Stimulated activated CD8-positive, alpha-beta memory T cell treated with anti-CD3 and anti-CD28 coated beads, Interleukin-12 subunit alpha, Interleukin-12 subunit beta, amount 100 ng/mL, for 24 hours (primary cell): Measurements from ENCODE around the gene SNAP23.
"Not testable (repeated sequence)": the region's sequence is repeated elsewhere in the genome, so short reads cannot be mapped to it uniquely, and the experiment has no call there.

Experiments used
- DNase-seq: peaks from one replicate; pipeline ENCODE4 v3.0.0-alpha.2; 2020; ENCODE audit errors: extremely low read depth

Gene SNAP23

DNA sequence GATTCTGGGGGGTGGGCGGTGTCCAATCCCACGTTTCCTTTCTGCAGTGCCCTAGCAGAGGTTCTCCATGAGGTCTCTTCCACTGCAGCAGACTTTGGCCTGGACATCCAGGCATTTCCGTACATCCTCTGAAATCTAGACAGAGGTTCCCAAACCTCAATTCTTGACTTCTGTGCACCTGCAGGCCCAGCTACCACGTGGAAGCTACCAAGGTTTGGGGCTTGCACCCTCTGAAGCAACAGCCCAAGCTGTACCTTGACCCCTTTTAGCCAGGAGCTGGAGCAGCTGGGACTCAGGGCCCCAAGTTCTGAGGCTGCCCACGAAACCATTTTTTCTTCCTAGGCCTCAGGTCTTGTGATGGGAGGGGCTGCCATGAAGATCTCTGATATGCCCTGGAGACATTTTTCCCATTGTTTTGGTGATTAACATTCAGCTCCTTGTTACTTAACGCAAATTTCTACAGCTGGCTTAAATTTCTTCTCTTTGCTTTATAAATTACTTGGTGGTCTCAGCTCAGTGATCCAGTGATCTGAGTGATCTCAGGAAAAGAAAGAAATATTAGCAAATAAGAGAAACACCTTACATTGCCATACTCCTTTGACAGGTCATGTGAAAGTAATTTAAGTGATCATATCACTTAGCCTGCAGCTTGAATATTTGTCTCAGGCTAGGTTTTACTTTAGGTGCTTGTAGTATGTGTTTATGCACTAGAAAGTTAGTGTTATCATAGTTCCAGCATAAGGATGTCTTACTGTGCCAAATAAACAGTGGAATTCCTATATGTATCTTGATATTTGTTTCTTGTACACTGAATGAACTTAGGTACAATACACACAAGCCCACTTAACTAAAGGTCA is 3.0 kb downstream of the SNAP23 start:
- no peak for DNase-seq

DNA sequence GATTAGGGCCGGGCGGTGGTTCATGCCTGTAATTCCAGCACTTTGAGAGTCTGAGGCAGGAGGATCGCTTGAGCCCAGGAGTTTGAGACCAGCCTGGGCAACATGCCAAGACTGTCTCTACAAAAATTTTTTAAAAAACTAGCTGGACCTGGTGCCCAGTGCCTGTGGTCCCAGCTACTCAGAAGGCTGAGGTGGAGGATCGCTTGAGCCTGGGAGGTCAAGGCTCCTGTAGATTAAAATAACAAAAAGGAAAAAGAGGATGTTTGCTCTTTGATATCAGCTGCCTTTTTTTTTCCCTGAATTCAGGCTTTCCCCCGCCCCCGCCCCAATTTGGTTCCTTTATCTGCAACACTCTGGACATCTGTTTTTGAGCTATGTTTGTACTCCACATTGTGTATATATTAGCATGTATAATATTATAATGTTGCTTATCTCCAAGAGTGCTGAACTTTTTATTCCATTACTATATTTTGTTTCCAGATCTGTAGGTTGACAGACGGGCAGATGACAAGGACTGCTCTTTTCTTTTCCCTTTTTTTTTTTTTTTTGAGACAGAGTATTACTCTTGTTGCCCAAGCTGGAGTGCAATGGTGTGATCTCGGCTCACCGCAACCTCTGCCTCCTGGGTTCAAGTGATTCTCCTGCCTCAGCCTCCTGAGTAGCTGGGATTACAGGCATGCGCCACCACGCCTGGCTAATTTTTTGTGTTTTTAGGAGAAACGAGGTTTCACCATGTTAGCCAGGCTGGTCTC is 4.6 kb downstream of the SNAP23 start:
- DNase-seq = no peak

DNA sequence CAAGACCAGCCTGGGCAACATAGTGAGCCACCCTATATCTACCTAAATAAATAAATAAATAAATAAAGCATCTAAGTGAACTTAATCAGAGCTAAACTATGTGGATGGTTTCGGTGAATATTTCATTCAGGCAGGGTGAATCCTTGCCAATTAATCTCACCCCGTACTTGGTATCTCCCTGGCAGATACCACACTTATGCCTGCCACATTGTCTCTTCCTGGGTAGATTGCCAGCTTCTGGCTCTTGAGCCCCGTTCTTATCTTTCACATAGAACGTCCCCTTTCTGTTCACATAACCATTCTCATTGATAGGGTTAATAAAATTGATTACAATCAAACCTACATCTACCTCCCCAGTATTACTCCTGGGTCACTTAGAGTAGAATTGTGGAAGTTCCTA is 7.0 kb downstream of the SNAP23 start:
- DNase-seq = no peak

DNA sequence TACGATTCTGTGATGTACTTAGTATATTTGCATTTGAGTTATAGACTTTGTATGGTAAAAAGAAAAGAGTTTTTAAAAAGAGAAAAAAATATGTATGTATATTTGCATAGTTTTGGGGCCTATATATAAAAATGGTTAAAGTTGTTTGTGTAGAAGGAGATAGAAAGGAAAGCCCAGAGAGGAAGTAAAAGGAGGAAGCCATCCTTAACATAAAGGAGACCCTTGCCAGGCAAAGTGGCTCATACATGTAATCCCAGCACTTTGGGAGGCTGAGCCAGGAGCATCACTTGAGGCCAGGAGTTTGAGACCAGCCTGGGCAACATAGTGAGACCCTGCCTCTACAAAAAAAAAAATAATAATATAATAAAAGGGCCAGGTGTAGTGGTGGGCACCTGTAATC is 8.4 kb downstream of the SNAP23 start:
- no peak for DNase-seq

DNA sequence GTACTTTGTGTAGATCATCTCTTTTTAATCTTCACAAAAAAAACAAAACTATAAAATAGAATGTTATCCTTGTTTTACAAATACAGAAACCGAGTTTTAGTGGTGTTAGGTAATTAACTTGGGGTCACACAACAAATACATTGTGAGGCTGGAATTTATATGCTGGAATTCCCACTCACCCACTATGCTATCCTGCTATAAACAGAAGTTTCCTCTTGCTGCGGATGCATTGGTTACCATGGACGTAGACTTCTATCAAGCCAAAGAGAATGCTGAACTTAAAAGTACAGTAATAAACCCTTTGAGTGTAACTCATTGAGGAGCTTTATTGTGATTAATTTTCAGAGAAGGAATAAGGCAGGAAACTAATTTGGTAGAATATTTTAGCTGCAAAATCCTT is 9.2 kb downstream of the SNAP23 start:
- DNase-seq = no peak

DNA sequence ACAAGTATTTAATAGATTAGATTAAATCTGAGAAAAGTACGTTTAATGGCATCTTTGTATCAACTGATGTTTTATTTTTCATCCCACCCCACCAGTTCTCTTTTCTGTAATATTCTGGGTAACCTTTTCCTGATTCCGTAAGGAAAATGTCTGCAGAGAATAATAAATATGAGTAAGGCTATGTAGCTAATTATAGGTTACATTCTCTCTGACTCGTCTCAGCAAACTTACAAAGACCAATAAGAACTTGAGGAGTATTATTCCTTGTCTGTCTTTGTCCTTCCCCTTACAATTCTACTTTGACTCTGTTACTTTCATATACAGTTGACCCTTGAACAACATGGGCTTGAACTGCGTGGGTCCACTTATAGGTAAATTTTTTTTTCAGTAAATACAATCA is 12.1 kb downstream of the SNAP23 start:
- no peak for DNase-seq

DNA sequence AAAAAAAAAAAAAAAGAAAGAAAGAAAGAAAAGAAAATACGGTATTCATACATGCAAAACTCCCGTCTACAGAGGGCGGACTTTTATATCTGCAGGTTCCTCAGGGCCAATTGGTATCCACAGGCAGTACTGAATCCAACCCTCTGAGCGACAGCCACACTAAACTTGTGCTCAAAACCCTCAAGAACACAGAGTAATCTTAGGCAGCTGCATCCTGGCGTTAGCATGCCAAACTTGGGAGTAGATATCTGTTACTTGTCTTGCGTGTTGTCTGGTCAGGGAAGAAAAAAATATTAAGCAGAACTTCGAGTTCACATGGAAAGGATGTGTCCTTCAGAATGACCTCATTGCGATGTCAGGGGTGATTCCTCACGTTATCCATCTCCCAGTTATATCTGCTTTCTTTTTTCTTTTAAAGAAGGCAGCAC is 12.8 kb downstream of the SNAP23 start:
- no peak for DNase-seq

DNA sequence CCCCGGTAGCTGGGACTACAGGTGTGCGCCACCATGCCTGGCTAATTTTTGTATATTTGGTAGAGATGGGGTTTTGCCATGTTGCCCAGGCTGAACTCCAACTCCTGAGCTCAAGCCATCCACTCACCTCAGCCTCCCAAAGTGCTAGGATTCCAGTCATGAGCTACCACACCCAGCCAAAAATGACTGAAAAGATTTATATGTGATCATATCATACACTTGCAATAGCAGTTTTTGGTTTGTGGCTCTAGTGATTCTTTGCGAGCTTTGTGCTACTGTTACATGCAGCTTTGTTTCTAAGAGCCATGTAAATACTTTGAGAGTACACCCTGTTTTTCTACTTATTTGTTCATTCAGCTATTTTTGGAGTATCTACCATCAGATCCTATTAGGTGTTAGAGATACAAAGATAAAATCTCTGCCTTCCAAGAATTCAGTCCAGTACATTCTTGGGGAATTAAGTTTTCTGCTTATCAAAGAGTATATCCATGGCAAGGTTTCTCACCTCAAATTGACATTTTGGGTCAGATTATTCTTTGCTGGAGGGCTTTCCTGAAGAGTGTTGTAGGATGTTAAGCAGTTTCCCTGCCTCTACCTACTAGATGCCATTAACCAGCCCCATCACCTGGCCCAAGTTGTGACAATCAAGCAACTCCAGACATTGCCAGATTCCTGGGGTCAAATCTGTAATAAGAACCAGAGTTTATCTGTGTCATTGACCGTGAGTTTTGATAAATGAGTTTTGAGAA is 15.0 kb downstream of the SNAP23 start:
- DNase-seq = no peak

DNA sequence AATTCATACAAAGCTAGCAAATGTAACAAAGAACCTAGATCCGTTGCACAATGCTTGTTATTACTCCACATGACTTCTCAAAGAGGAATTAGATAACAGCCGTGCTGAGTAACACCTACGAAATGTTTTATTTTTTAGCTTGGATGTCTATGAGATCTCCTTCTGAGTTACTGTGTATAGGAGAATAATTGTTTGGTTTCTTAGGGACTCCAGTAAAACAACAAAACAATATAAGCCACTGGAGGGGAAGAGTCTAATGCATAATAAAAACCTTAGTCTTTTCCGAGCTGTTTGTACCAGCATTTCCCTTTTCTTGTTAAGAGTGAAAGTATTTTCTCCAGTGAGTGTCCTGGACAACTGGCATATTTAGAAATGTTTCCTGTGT is 15.6 kb downstream of the SNAP23 start:
- no peak for DNase-seq

DNA sequence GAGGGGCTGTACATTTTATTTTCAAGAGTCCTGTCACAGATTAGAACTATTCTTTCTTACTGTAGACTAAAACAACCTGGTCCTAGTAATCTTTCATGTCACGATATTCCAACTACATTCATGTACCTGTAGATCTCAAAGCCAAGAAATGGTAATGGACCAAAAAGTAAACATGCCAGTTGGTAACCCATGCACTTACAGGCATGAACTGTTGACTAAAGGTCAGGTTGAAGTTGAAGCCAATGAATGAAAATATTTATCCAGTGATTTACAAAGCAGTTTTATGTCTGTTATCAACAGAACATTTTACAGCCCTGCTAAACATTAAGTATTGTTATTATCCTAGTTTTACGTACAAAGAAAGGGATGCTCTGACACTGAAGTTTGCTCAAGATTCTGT is 27.9 kb downstream of the SNAP23 start:
- DNase-seq = no peak

DNA sequence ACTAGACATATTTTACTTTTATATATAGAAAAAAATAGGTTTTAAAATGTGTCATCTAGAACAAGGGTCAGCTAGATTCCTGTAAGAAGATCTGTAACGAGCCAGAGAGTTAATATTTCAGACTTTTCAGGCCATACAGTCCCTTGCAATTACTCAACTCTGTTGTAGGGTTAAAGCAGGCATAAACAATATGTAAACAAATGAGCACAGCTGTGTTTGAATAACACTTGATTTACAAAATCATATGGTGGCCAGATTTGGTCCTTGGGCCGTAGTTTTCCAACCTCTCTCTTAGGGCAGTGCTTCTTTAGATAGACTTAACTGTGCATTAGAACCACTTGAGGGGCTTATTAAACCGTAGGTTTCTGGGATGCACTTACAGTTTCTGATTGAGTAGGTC is 33.5 kb downstream of the SNAP23 start:
- no peak for DNase-seq

DNA sequence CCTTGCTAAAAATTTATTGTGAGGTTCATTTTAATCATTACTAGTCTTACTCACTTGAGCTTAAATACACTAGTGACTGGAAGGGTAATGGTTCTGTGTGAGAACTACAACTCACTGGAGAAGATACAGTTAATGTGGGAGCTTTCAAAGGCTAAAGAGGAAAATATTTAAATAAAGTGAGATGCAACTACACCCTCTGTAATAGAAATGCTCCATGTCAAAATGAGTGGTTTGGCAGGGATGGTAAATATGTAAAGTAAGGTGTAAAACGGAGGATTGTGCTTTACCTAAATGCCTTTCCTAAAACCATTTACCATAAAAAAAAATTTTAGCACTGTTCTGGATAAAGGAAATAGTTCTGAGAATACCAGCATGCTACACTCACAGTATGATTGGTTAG is 37.8 kb downstream of the SNAP23 start:
- no peak for DNase-seq

DNA sequence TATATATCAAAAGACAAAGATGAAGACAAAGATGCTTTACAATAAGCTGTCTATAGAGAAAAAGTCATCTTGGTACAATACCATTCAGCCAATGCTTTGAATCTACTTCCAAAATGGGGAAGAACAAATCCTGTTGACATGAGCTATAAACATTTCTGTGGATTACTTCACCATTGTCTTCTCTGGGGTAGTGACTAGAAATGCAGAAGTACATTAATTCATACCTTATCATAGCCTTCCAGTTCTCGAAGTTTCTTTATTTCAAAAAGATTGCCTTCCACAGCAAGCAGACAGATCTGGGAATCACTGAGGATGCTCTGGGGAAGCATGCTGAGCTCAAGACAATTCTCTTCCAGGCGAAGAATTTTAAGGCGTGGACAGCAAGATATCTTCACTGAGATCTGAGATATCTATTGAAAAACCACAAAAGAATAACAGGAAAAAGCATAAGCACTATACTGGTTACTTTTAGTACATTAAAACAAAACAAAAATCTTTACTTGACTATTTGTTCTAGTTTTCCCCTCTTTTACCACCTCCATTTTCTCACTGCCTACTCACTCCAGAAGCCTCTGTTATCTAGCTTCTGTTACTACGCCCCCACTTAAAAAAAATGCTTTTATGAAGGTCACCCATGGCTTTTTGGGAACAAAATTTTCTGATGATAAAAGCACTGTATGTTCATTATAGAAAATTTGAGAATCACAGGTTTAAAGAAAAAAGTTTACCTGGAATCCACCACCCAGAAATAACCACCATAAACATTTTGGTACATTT is 49.6 kb downstream of the SNAP23 start:
- no peak for DNase-seq

DNA sequence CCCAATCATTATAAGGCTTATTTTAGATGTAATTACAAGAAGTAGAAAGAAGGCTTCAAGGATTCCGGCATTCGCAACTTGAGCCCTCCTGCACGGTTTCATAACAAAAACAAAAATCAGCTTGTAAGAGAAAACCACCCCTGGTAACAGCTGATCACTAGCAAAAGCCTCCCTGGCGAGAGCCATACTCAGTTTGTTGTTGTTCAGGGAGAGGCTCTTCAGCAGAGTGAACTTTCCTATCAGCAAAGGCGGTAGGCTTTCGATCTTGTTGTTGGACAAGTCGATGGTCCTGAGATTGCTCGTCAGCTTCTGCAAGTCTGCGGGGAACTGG is 52.4 kb downstream of the SNAP23 start:
- DNase-seq = no peak

DNA sequence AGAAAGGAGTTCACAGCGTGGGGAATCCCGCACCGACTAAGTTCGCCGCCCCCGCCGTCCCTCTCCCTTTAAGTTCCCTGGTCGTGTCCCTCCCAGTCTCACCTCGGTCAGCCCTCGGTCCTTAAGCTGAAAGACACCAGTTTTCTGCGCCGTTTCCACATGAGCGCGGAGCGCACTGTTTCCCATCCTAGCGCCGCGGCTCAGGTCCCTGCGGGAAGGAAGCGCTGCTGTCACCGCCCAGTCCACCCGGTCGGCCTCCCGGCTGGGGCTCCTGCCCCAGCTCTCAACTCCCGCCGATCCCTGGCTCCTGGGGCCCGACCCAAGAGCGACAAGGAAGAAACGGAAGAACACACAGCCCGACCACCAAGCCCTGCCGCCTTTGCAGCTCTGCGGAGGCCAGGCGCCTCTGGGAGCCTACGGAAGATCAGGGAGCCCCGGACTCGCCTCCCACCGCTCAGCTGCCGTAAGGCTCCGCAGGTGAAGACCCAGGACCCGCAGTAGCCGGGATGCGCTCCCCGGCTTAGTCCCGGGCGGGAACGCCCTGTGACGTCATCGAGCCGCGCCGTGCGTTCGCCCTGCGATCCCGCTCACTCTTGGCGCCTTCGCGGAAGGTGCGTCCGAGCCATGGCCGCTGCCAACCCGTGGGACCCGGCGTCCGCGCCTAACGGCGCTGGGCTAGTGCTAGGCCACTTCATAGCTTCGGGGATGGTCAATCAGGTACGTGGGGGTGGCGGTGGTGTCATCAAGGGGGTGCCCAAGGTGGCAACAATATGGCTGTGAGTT is 53.0 kb downstream of the SNAP23 start, which contains the start of the genes HAUS2 and LRRC57:
Gene HAUS2 (plus strand): TSS at position 590 of the 783 bp plus-strand sequence. CDS start 35 bp downstream, at position 625.
Gene LRRC57 (minus strand): TSS at position 545 of the 783 bp plus-strand sequence. CDS start 359 bp downstream, at position 186.
- peak; percentile 70 for DNase-seq

DNA sequence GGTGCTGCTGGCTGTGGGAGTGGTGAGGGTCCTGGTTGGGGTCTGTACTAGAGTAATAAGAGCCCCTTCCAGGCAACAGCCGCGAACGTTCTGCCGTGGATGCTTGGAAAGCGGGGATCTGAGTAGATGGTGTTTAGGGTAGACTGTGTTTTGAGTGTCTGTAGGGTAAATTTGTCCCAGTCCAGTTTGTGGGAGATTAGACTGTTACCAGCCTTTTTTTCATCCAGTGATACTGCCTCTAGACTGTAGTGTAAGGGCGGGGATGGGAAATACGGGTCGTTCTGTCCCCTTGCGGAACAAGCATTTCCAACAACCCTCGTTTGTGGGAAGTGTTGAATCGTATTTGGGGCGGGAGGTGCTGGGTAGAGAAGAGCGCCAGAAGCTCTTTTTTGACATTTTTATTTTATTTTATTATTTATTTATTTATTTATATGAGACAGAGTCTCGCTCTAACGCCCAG is 53.6 kb downstream of the SNAP23 start:
- DNase-seq = no peak

DNA sequence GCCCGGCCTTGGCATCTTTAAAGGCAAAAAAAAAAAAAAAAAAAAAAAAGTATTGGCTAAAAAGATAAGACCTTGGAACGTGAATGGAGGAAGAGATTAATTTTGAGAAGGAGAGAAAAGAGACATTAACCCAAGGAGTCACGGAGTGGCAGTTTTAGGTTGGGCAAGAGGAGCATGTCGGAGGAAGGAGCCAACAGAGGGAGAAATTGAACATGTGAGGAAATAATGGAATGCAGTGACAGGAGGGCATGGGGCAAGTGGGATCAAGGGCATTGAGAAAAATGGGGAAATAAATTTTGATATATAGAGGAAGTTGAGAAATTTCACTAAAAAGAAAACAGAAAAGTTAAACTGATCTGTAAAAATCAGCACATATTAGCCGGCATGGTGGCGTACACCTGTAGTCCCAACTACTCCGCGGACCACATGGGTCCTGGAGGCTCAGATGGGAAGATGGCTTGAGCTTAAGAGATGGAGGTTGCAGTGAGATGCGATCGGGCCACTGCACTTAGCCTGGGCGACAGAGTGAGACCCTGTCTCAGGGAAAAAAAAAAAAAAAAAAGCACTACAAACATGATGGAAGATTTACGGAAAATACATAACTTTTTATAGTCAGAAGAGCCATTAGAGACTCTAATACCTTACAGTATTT is 54.4 kb downstream of the SNAP23 start:
- no peak for DNase-seq

DNA sequence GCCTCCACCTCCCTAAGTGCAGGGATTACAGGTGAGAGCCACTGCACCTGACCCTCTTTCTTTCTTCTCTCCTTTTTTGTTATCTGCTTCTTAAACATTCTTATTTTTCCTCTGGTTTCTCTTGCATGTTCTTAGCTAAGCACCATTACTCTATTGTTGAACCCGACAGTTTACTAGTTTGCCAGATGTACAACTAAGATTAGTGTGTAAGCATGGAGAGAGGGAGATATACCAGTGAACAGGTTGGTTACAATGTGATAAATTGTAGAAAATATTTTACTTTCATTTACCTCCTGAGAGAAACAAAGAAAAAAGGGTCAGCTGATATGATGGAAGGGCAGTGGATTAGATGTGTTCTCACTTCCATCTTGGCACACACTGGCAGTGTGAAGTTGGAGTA is 58.1 kb downstream of the SNAP23 start:
- no peak for DNase-seq

DNA sequence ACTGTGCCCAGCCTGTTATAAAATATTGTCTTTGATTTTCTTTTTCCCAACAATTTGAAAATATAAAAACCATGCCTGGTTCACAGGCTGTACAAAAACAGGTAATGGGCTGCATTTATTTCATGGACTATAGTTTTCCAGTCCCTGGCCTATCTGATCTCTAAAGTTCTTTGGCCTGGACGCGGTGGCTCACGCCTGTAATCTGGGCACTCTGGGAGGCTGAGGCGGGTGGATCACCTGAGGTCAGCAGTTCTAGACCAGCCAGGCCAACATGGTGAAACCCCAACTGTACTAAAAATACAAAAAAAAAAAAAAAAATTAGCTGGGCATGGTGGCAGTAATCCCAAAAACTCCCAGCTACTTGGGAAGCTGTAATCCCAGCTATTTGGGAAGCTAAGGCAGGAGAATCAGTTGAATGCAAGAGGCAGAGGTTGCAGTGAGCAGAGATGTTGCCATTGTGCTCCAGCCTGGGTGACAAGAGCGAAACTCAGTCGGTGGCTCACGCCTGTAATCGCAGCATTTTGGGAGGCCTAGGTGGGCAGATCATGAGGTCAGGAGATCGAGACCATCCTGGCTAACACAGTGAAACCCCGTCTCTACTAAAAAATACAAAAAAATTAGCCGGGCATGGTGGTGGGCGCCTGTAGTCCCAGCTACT is 61.2 kb downstream of the SNAP23 start:
- not testable (repeated sequence) for DNase-seq

DNA sequence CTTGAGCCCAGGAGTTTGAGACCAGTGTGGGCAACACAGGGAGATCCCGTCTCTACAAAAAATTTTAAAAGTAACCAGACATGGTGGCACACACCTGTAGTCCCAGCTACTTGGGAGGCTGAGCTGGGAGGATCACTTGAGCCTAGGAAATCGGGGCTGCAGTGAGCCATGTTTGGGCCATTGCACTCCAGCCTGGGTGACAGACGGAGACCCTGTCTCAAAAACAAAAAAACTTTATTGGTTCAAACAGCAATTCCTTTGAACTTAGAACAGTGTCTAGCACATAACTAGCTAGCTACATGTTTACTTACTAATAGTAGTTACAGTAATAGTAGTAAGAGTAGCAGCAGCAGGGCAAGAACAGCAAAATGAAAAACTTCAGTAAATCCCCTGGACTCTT is 63.3 kb downstream of the SNAP23 start:
- DNase-seq = no peak
